H1 (cell line): ENCODE results near the gene WNT9B. TPM values are rescaled to one million over a fixed set of nuclear protein-coding genes. Genes with fewer than 3 reads are reported as not detected.

ENCODE experiments used
- CTCF ChIA-PET: fragments of 300-600 bp; sonication (Branson Sonifier 250); formaldehyde crosslinking; loops from one replicate; lab custom pipeline; 2021; ENCODE audit not compliant: partially characterized antibody; lab: Charles Lee
- POLR2A ChIA-PET: fragments of 300-600 bp; sonication (Branson Sonifier 250); formaldehyde crosslinking; loops from one replicate; lab custom pipeline; 2021; ENCODE audit warnings: inconsistent platforms; ENCODE audit not compliant: partially characterized antibody; lab: Charles Lee
- DNase-seq, 2 experiments: peaks; one replicate each; pipeline versions ENCODE4 v3.0.0 to v3.0.0-alpha.2; 2010 to 2022; ENCODE audit warnings: low spot score in 2 of 2, low read depth in 1 of 2, mixed read lengths in 1 of 2
- FAIRE-seq: peaks from 2 replicates; lab custom pipeline; 2011; peaks lifted over from hg19 to GRCh38; lab: Jason Lieb, UNC
- H2AFZ ChIP-seq: 2 replicates; pipeline ENCODE4 v1.8.1; 2012; ENCODE audit warnings: low read length, inconsistent platforms
- H2AK5ac ChIP-seq: 2 replicates; pipeline ENCODE4 v1.6.1; 2013; ENCODE audit warnings: low read depth, low read length
- H2BK120ac ChIP-seq: replicated peaks from 2 replicates; pipeline ENCODE3; 2013; ENCODE audit warnings: low read depth, low read length, inconsistent platforms
- H2BK12ac ChIP-seq: 2 replicates; pipeline ENCODE4 v1.6.1; 2013; ENCODE audit warnings: low read depth, low read length
- H2BK15ac ChIP-seq: 2 replicates; pipeline ENCODE4 v1.6.1; 2013; ENCODE audit warnings: low read length
- H2BK20ac ChIP-seq: 2 replicates; pipeline ENCODE4 v1.6.1; 2013; ENCODE audit warnings: low read length
- H2BK5ac ChIP-seq: 2 replicates; pipeline ENCODE4 v1.6.1; 2013; ENCODE audit warnings: low read depth, low read length
- H3K14ac ChIP-seq: 2 replicates; pipeline ENCODE4 v1.6.1; 2013; ENCODE audit warnings: inconsistent platforms; ENCODE audit not compliant: insufficient read length
- H3K18ac ChIP-seq: 2 replicates; pipeline ENCODE4 v1.6.1; 2013; ENCODE audit warnings: low read length; ENCODE audit errors: extremely low read depth
- H3K23ac ChIP-seq: 2 replicates; pipeline ENCODE4 v1.6.1; 2013; ENCODE audit warnings: inconsistent platforms; ENCODE audit not compliant: insufficient read length
- H3K23me2 ChIP-seq: 2 replicates; pipeline ENCODE4 v1.6.1; 2013; ENCODE audit warnings: low read depth, low read length
- H3K27ac ChIP-seq: 2 replicates; pipeline ENCODE4 v1.6.1; 2011; ENCODE audit warnings: low read depth, low read length, inconsistent platforms
- H3K27me3 ChIP-seq, 4 experiments: replicated peaks in 1 of 4; 1 replicate in 1 of 4; 2 replicates in 3 of 4; pipeline versions ENCODE4 v1.6.1 to v1.8.1; 2011 to 2013; ENCODE audit warnings: low read length in 3 of 4, mild to moderate bottlenecking in 3 of 4, inconsistent platforms in 2 of 4, mixed read lengths in 2 of 4, moderate library complexity in 1 of 4; ENCODE audit not compliant: control insufficient read depth in 3 of 4, insufficient read depth in 3 of 4; ENCODE audit errors: extremely low read depth in 1 of 4
- H3K36me3 ChIP-seq, 4 experiments: 2 replicates each; pipeline versions ENCODE4 v1.6.1 to v1.8.1; 2011 to 2013; ENCODE audit warnings: mild to moderate bottlenecking in 4 of 4, low read length in 3 of 4, moderate library complexity in 2 of 4, control low read depth in 1 of 4, inconsistent platforms in 1 of 4; ENCODE audit not compliant: insufficient read depth in 4 of 4, control insufficient read depth in 2 of 4
- H3K4ac ChIP-seq: replicated peaks from 2 replicates; pipeline ENCODE3; 2013; ENCODE audit warnings: low read length, low read depth, mixed read lengths, inconsistent platforms; ENCODE audit not compliant: insufficient read length
- H3K4me1 ChIP-seq, 4 experiments: replicated peaks in 1 of 4; 1 replicate in 1 of 4; 2 replicates in 3 of 4; pipeline versions ENCODE4 v1.6.1 to v1.8.1; 2011 to 2013; ENCODE audit warnings: low read length in 3 of 4, inconsistent platforms in 2 of 4, mixed read lengths in 1 of 4; ENCODE audit not compliant: insufficient read depth in 4 of 4, control insufficient read depth in 3 of 4
- H3K4me2 ChIP-seq, 2 experiments: 2 replicates each; pipeline versions ENCODE4 v1.6.1 to v1.8.1; 2011 to 2013; ENCODE audit warnings: low read depth in 2 of 2, low read length in 2 of 2, control low read depth in 1 of 2, inconsistent platforms in 1 of 2, mild to moderate bottlenecking in 1 of 2; ENCODE audit not compliant: insufficient read depth in 1 of 2
- H3K4me3 ChIP-seq, 4 experiments: fragments of 200-600, 300-600 bp in 1 of 4; sonication (generic), shearing (Covaris generic), sonication (Bioruptor Twin) in 1 of 4; 2 replicates each; pipeline versions ENCODE4 v1.5.1 to v1.8.1; 2011 to 2016; ENCODE audit warnings: low read length in 4 of 4, low read depth in 3 of 4, control low read depth in 2 of 4, inconsistent platforms in 2 of 4, mild to moderate bottlenecking in 2 of 4, mixed read lengths in 1 of 4, moderate library complexity in 1 of 4; ENCODE audit not compliant: insufficient read depth in 2 of 4; ENCODE audit errors: extremely low read depth in 1 of 4
- H3K56ac ChIP-seq: replicated peaks from 2 replicates; pipeline ENCODE3; 2013; ENCODE audit warnings: low read depth, mild to moderate bottlenecking, mixed read lengths, low read length, inconsistent platforms; ENCODE audit not compliant: insufficient read length
- H3K79me1 ChIP-seq: 2 replicates; pipeline ENCODE4 v1.6.1; 2013; ENCODE audit warnings: low read depth, low read length, control low read depth
- H3K79me2 ChIP-seq, 2 experiments: 2 replicates each; pipeline versions ENCODE4 v1.6.1 to v1.8.1; 2012 to 2013; ENCODE audit warnings: low read length in 2 of 2, mild to moderate bottlenecking in 2 of 2, inconsistent platforms in 1 of 2; ENCODE audit not compliant: insufficient read depth in 2 of 2, control insufficient read depth in 1 of 2
- H3K9ac ChIP-seq, 4 experiments: replicated peaks in 1 of 4; 1 replicate in 1 of 4; 2 replicates in 3 of 4; pipeline versions ENCODE4 v1.6.1 to v1.8.1; 2011 to 2013; ENCODE audit warnings: low read depth in 3 of 4, low read length in 3 of 4, control low read depth in 2 of 4, mild to moderate bottlenecking in 2 of 4, moderate library complexity in 2 of 4, inconsistent platforms in 1 of 4; ENCODE audit errors: extremely low read depth in 1 of 4
- H3K9me3 ChIP-seq, 2 experiments: 2 replicates each; pipeline versions ENCODE4 v1.6.1 to v1.8.1; 2012 to 2013; ENCODE audit warnings: mild to moderate bottlenecking in 2 of 2, moderate library complexity in 2 of 2, control low read depth in 1 of 2, inconsistent platforms in 1 of 2, low read depth in 1 of 2, low read length in 1 of 2, mixed read lengths in 1 of 2; ENCODE audit not compliant: insufficient read depth in 2 of 2
- H4K20me1 ChIP-seq, 2 experiments: replicated peaks in 1 of 2; 2 replicates each; pipeline versions ENCODE3 to v1.8.1; 2011 to 2013; ENCODE audit warnings: inconsistent platforms in 2 of 2, low read length in 2 of 2, mild to moderate bottlenecking in 1 of 2; ENCODE audit not compliant: insufficient read depth in 2 of 2, control insufficient read depth in 1 of 2
- H4K5ac ChIP-seq: 2 replicates; pipeline ENCODE4 v1.6.1; 2013; ENCODE audit warnings: low read length, low read depth, mixed read lengths, inconsistent platforms; ENCODE audit not compliant: insufficient read length
- H4K8ac ChIP-seq: 2 replicates; pipeline ENCODE4 v1.8.0; 2013; ENCODE audit warnings: mild to moderate bottlenecking, moderate library complexity, low read length, inconsistent platforms; ENCODE audit not compliant: insufficient read depth; ENCODE audit errors: extremely low read depth
- H4K91ac ChIP-seq: replicated peaks from 2 replicates; pipeline ENCODE3; 2013; ENCODE audit warnings: low read length, mixed read lengths, inconsistent platforms; ENCODE audit not compliant: insufficient read length
- BCL11A ChIP-seq, 2 experiments: IDR thresholded peaks; one replicate each; pipeline ENCODE4 v1.6.1; 2011; ENCODE audit warnings: low read depth in 2 of 2, low read length in 2 of 2, mild to moderate bottlenecking in 2 of 2
- E2F6 ChIP-seq: IDR thresholded peaks from 2 replicates; pipeline ENCODE4 v1.6.1; 2012; ENCODE audit warnings: inconsistent platforms
- FOSL1 ChIP-seq: IDR thresholded peaks from 2 replicates; pipeline ENCODE4 v1.6.1; 2011; ENCODE audit warnings: mild to moderate bottlenecking, low read depth, low read length, moderate library complexity; ENCODE audit not compliant: insufficient read depth
- USF2 ChIP-seq: IDR thresholded peaks from 2 replicates; pipeline ENCODE4 v1.6.1; 2011; ENCODE audit warnings: low read length, improper control_type of control experiment
- WGBS, 2 experiments: shearing (Covaris generic) in 1 of 2; methylation state at CpG; one replicate each; pipeline versions ENCODE4 v1.1.6 to v1.1.7; 2013 to 2015; ENCODE audit warnings: low lambda C conversion rate in 2 of 2, mixed read lengths in 2 of 2, inconsistent platforms in 1 of 2, low coverage in 1 of 2, missing lambda C conversion rate in 1 of 2; ENCODE audit not compliant: insufficient replicate concordance in 2 of 2, insufficient coverage in 1 of 2, insufficient read length in 1 of 2; ENCODE audit errors: extremely low coverage in 1 of 2, missing lambda C conversion rate in 1 of 2; 5-methylcytosine and 5-hydroxymethylcytosine counted together
- polyA plus RNA-seq, 7 experiments: library from polyadenylated mRNA; depleted of rRNA in 3 of 7; stranded (reverse) in 5 of 7; unstranded in 2 of 7; fragments of >200 nt in 5 of 7; fragments of 200-250 nt in 2 of 7; gene quantifications; 1 replicate in 5 of 7; 2 replicates in 1 of 7; 4 replicates in 1 of 7; pipeline versions ENCODE4 v1.2.1 to v1.2.3, GENCODE V29; 2011 to 2013; ENCODE audit warnings: missing spikeins in 2 of 7, mixed read lengths in 2 of 7
- total RNA-seq: library from RNA; stranded (reverse); fragmentation: NEBNext Ultra II Directional; extraction: Animal tissue kit (Norgen Biotek cat#: 25700); gene quantifications from 2 replicates; pipeline ENCODE4 v1.2.1, GENCODE V29; 2021

WNT9B gene
- total and polyA plus RNA-seq, 2 of the 8 experiments (the other 6 are each of a cell fraction or from before 2014, with no cell fraction given) = 0.21 TPM; not detected in 1

- Histone ChIP-seq H2BK5ac (peak overlapping the region; percentile 97; the same call in 1 of the 2 replicates), H3K4me1 (peaks cover 0 to 35% (median 28%) of the 10 kb centered on the region in 4 experiments; a peak in 6 of 7 replicates), H4K20me1 (peaks cover 0 to 2% of the 10 kb centered on the region in 2 experiments), H3K23ac (no peak overlapping the region), H3K27me3 (peaks cover 33 to 65% (median 56%) of the 10 kb centered on the region in 4 experiments), H3K36me3 (no peaks in the 10 kb centered on the region), H3K9me3 (no peaks in the 10 kb centered on the region), H2BK120ac (no peak overlapping the region), H2BK20ac (peak overlapping the region; percentile 92; the same call in 1 of the 2 replicates), H2AK5ac (peak overlapping the region; percentile 66; the same call in 1 of the 2 replicates), H3K79me1 (no peaks in the 10 kb centered on the region), H2BK15ac (no peak overlapping the region), H3K4me2 (peak overlapping the region; percentile 77 to 96), H3K18ac (0 out of 2 replicates have a peak overlapping the region, but pooled peaks have one; percentile 48), H3K23me2 (peaks cover 21% of the 10 kb centered on the region; the same call in 1 of the 2 replicates), H3K56ac (no peak overlapping the region), H2AFZ (no peak overlapping the region), H3K4me3 (peak overlapping the region in 3 of 4 experiments; percentile 9 to 49 (median 26); a peak in 4 of 8 replicates), H4K91ac (peak overlapping the region; percentile 52), H2BK12ac (peak overlapping the region; percentile 96; the same call in 1 of the 2 replicates), H3K27ac (no peak overlapping the region), H3K14ac (no peak overlapping the region), H4K8ac (peak overlapping the region; percentile 29), H3K4ac (no peak overlapping the region), H4K5ac (no peak overlapping the region), H3K9ac (no peak overlapping the region), H3K79me2 (no peaks in the 10 kb centered on the region)
- CTCF ChIA-PET = interaction anchor here (0.7 to 2.9 kb wide), 11 partner anchors 9 to 85 kb away, joined by 3 to 14 read pairs (median 6); no protein-coding TSS in a partner anchor
- peak in 1 of 2 experiments; percentile 81 for DNase-seq
- no peak for FAIRE-seq
- TF ChIP-seq BCL11A (IDR thresholded peaks at IDR 0.05; ENCODE audit: low read depth in 2 of 2, low read length in 2 of 2) (no peak), FOSL1 (no peak), E2F6 (peak; percentile 41; the same call in 1 of the 2 replicates), USF2 (no peak)
- 10% methylated on average over 30 of the region's 31 CpGs; no CpG with 5 or more reads in 1 of the 2 experiments for WGBS, 2 experiments
- POLR2A ChIA-PET = interaction anchor here (1.2 to 1.7 kb wide), 3 partner anchors 10 to 49 kb away, joined by 3 to 7 read pairs (median 3); no protein-coding TSS in a partner anchor
Measured at GRCh38 chr17:46821482-46822387, 29.6 kb upstream of the WNT9B start.
